Neural cell (in vitro differentiated cells): Measurements from ENCODE around the gene GRPR. TPM values are rescaled to one million over a fixed set of nuclear protein-coding genes. Genes with fewer than 3 reads are reported as not detected.

Source experiments
- H2AFZ ChIP-seq: fragments of 200-600, 300-800 bp; sonication (generic), shearing (Covaris generic); 2 replicates; pipeline ENCODE4 v1.6.0; 2014; ENCODE audit warnings: low read depth, mild to moderate bottlenecking, antibody characterized with exemption, low read length, moderate library complexity
- H3F3A ChIP-seq: fragments of 200-600 bp; shearing (Covaris generic); 2 replicates; pipeline ENCODE4 v1.6.1; 2016; ENCODE audit warnings: mild to moderate bottlenecking, moderate library complexity, mixed read lengths, antibody characterized with exemption, low read length; ENCODE audit not compliant: insufficient read depth, poor library complexity, severe bottlenecking
- H3K27ac ChIP-seq: fragments of 200-600, 300-800 bp; sonication (generic), shearing (Covaris generic); 2 replicates; pipeline ENCODE4 v1.5.1; 2014; ENCODE audit warnings: mild to moderate bottlenecking, low read length, moderate library complexity
- H3K27me3 ChIP-seq: fragments of 300-800, 200-600 bp; sonication (generic), shearing (Covaris generic); 2 replicates; pipeline ENCODE4 v1.6.0; 2014; ENCODE audit warnings: mild to moderate bottlenecking, low read depth, low read length, moderate library complexity; ENCODE audit not compliant: insufficient read depth
- H3K36me3 ChIP-seq: fragments of 300-800, 200-600 bp; sonication (generic), shearing (Covaris generic); 2 replicates; pipeline ENCODE4 v1.5.1; 2014; ENCODE audit warnings: mild to moderate bottlenecking, antibody characterized with exemption, low read length, moderate library complexity; ENCODE audit not compliant: insufficient read depth
- H3K4me2 ChIP-seq: fragments of 300-800, 200-600 bp; sonication (generic), shearing (Covaris generic); 2 replicates; pipeline ENCODE4 v1.6.0; 2014; ENCODE audit warnings: mild to moderate bottlenecking, low read length
- H3K4me3 ChIP-seq: fragments of 300-800, 200-600 bp; sonication (generic), shearing (Covaris generic); 2 replicates; pipeline ENCODE4 v1.5.1; 2014; ENCODE audit warnings: mild to moderate bottlenecking, low read length, moderate library complexity
- H3K79me2 ChIP-seq: fragments of 200-600 bp; shearing (Covaris generic); replicated peaks from 2 replicates; pipeline ENCODE4 v1.6.0; 2014; ENCODE audit warnings: mild to moderate bottlenecking, low read length, moderate library complexity; ENCODE audit not compliant: insufficient read depth
- H3K9ac ChIP-seq: fragments of 300-800, 200-600 bp; sonication (generic), shearing (Covaris generic); 2 replicates; pipeline ENCODE4 v1.6.1; 2016; ENCODE audit warnings: mild to moderate bottlenecking, low read length, mixed read lengths
- H3K9me2 ChIP-seq: fragments of 200-600 bp; shearing (Covaris generic); 2 replicates; pipeline ENCODE4 v1.6.1; 2016; ENCODE audit warnings: mild to moderate bottlenecking, low read length, mixed read lengths; ENCODE audit not compliant: insufficient read depth
- H3K9me3 ChIP-seq: fragments of 200-600, 300-800 bp; sonication (generic), shearing (Covaris generic); 2 replicates; pipeline ENCODE4 v1.6.1; 2016; ENCODE audit warnings: mild to moderate bottlenecking, mixed run types, low read length, moderate library complexity, mixed read lengths
- H4K20me1 ChIP-seq: fragments of 200-600 bp; shearing (Covaris generic); 2 replicates; pipeline ENCODE4 v1.6.1; 2016; ENCODE audit warnings: mild to moderate bottlenecking, mixed run types; ENCODE audit not compliant: insufficient read depth
- CTCF ChIP-seq: fragments of 450-650 bp; IDR thresholded peaks from 2 replicates; pipeline ENCODE4 v1.5.1; 2014; ENCODE audit warnings: antibody characterized with exemption, mild to moderate bottlenecking, moderate library complexity; ENCODE audit not compliant: poor library complexity, severe bottlenecking
- EP300 ChIP-seq: fragments of 450-650 bp; conservative IDR thresholded peaks from 2 replicates; pipeline ENCODE4 v1.6.1; 2014; ENCODE audit warnings: antibody characterized with exemption, mild to moderate bottlenecking, moderate library complexity; ENCODE audit not compliant: poor library complexity, severe bottlenecking
- EZH2 ChIP-seq: fragments of 200-600, 300-800 bp; shearing (Covaris generic), sonication (generic); IDR thresholded peaks from 2 replicates; pipeline ENCODE4 v1.6.1; 2014; ENCODE audit warnings: antibody characterized with exemption, low read length, borderline replicate concordance, mild to moderate bottlenecking; ENCODE audit not compliant: insufficient read depth, poor library complexity, severe bottlenecking
- MXI1 ChIP-seq: fragments of 450-650 bp; conservative IDR thresholded peaks from 2 replicates; pipeline ENCODE4 v1.6.1; 2014; ENCODE audit warnings: antibody characterized with exemption, mild to moderate bottlenecking; ENCODE audit not compliant: poor library complexity, severe bottlenecking
- POLR2AphosphoS5 ChIP-seq: IDR thresholded peaks from 2 replicates; pipeline ENCODE4 v1.6.1; 2012
- RAD21 ChIP-seq: fragments of 450-650 bp; conservative IDR thresholded peaks from 2 replicates; pipeline ENCODE4 v1.6.1; 2014; ENCODE audit warnings: antibody characterized with exemption, mild to moderate bottlenecking, moderate library complexity
- REST ChIP-seq: IDR thresholded peaks from 2 replicates; pipeline ENCODE4 v1.6.1; 2012; ENCODE audit warnings: borderline replicate concordance
- SMC3 ChIP-seq: fragments of 450-650 bp; conservative IDR thresholded peaks from 2 replicates; pipeline ENCODE4 v1.6.1; 2014; ENCODE audit warnings: antibody characterized with exemption, mild to moderate bottlenecking, moderate library complexity; ENCODE audit not compliant: poor library complexity
- TAF1 ChIP-seq: IDR thresholded peaks from 2 replicates; pipeline ENCODE4 v1.6.1; 2012; ENCODE audit warnings: low read depth
- polyA plus RNA-seq: library from polyadenylated mRNA; depleted of rRNA; stranded (reverse); fragments of >200 nt; gene quantifications from 2 replicates; pipeline ENCODE4 v1.2.3, GENCODE V29; 2014

Gene GRPR
- polyA plus RNA-seq, 1 donor from 2014 or later, result not detected

GRCh38 chrX:16172391-16172790 is 49.0 kb downstream of the GRPR start:
- Histone ChIP-seq H3K4me3 (no peak overlapping the region), H2AFZ (no peak overlapping the region), H3K27me3 (no peaks in the 10 kb centered on the region), H3K9me3 (no peaks in the 10 kb centered on the region), H3F3A (no peaks in the 10 kb centered on the region), H3K9ac (no peak overlapping the region), H3K4me2 (no peak overlapping the region), H3K79me2 (no peaks in the 10 kb centered on the region), H3K36me3 (no peaks in the 10 kb centered on the region), H3K9me2 (no peaks in the 10 kb centered on the region), H3K27ac (no peak overlapping the region), H4K20me1 (no peaks in the 10 kb centered on the region)
- TF ChIP-seq RAD21, result no peak
- no peak for TF ChIP-seq TAF1
- TF ChIP-seq EZH2, result no peak

GRCh38 chrX:16175329-16176061 is 52.1 kb downstream of the GRPR start:
- H3K4me3 ChIP-seq, result no peak overlapping the region
- no peaks in the 10 kb centered on the region for H3F3A ChIP-seq
- no peak overlapping the region for H2AFZ ChIP-seq
- no peaks in the 10 kb centered on the region for H3K9me2 ChIP-seq
- no peak overlapping the region for H3K4me2 ChIP-seq
- no peaks in the 10 kb centered on the region for H3K9me3 ChIP-seq
- H3K27ac ChIP-seq, result no peak overlapping the region
- H3K27me3 ChIP-seq, result no peaks in the 10 kb centered on the region
- TF ChIP-seq CTCF, result no peak
- TF ChIP-seq REST, result no peak
- TF ChIP-seq EP300, result no peak
- no peak for TF ChIP-seq SMC3
- TF ChIP-seq TAF1, result no peak
- no peak for TF ChIP-seq RAD21
- no peak for TF ChIP-seq POLR2AphosphoS5
- no peak for TF ChIP-seq EZH2
- no peak for TF ChIP-seq MXI1
- no peaks in the 10 kb centered on the region for H3K79me2 ChIP-seq
- no peaks in the 10 kb centered on the region for H4K20me1 ChIP-seq
- no peaks in the 10 kb centered on the region for H3K36me3 ChIP-seq
- H3K9ac ChIP-seq, result no peak overlapping the region
